ENCODE measurements around the gene BRDT. TPM values are rescaled to one million over a fixed set of nuclear protein-coding genes. Genes with fewer than 3 reads are reported as not detected.

Gene BRDT
- total RNA-seq, 1 donor from 2014 or later, result not detected

DNA sequence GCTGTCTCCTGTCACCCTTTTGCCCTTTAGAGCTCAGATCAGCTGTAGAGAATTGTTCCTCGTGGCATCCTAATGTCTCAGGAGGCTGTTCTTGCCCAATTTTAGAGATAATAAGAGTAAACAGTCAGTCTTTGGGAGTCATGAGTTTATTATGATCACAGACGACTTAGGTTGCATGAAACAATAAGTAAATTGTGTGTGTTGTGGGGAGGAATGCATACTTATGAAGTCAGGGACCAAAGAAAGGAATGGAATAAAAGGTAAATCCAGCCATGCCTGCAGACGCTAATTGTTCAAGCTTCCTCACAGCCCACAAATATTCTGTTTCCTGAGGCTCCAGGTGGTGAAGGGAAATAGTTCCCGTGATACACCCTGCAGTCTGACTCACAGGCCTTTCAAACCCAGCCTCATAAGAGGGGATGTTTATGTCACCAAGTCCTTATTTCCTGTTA, 81.5 kb downstream of the BRDT start:
- Mint-ChIP-seq H3K36me3 (ENCODE audit: low read depth) (peaks cover 7% of the 10 kb centered on the region), H3K27ac (ENCODE audit: unreplicated experiment) (no peak overlapping the region), H3K9me3 (no peaks in the 10 kb centered on the region), H3K4me1 (peaks cover 20% of the 10 kb centered on the region), H3K4me3 (peak overlapping the region; percentile 78), H3K27me3 (ENCODE audit: low read depth) (no peaks in the 10 kb centered on the region)
- no peak for DNase-seq (ENCODE audit: low read depth, low spot score)
- TF ChIP-seq, protein P1, sequence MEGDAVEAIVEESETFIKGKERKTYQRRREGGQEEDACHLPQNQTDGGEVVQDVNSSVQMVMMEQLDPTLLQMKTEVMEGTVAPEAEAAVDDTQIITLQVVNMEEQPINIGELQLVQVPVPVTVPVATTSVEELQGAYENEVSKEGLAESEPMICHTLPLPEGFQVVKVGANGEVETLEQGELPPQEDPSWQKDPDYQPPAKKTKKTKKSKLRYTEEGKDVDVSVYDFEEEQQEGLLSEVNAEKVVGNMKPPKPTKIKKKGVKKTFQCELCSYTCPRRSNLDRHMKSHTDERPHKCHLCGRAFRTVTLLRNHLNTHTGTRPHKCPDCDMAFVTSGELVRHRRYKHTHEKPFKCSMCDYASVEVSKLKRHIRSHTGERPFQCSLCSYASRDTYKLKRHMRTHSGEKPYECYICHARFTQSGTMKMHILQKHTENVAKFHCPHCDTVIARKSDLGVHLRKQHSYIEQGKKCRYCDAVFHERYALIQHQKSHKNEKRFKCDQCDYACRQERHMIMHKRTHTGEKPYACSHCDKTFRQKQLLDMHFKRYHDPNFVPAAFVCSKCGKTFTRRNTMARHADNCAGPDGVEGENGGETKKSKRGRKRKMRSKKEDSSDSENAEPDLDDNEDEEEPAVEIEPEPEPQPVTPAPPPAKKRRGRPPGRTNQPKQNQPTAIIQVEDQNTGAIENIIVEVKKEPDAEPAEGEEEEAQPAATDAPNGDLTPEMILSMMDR (conservative IDR thresholded peaks at IDR 0.05), result no peak

DNA sequence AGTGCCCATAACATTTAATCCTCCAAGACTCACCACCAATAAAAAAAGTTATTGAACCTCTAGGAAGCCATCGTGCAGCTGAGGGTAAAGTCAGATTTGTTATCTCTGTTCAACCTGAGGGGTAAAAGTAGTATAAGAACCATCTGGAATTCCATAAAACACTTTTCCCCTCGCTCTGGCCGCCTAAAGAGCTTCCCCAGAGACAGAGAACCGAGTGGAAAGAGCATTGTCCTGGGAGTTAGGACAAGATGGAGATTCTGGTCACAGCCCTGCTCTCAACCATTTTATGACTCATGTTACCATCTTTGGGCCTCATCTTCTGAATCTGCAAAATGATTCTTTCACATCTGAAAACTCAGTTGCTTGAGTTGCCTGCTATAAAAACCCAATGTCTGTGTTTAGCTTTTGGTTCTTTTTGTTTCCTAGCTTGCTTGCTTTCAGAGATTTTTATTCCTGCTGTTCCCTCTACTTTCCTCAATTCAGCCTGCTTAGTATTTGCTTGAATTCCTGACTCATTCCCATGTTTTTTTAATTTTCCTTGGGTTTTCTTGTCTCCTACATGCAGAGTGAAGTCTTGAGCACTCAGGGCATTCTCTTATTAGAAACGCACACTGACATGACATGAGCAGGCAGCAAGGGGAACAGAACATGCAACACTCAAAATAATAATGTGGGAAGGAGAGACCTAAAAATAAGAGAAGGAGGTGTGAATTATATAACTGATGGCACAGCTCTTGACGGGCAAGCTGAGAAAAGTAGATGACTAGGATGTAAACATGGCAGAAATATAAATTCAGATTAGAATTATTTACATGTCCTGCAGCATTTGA, 82.3 kb downstream of the BRDT start:
- H3K27ac Mint-ChIP-seq (ENCODE audit: unreplicated experiment), result no peak overlapping the region
- H3K4me1 Mint-ChIP-seq, result peaks cover 20% of the 10 kb centered on the region
- H3K4me3 Mint-ChIP-seq, result peak overlapping the region; percentile 78
- H3K36me3 Mint-ChIP-seq (ENCODE audit: low read depth), result peaks cover 7% of the 10 kb centered on the region
- no peak for DNase-seq (ENCODE audit: low read depth, low spot score)
- H3K27me3 Mint-ChIP-seq (ENCODE audit: low read depth), result no peaks in the 10 kb centered on the region
- H3K9me3 Mint-ChIP-seq, result no peaks in the 10 kb centered on the region
- TF ChIP-seq, protein P1 (conservative IDR thresholded peaks at IDR 0.05), result no peak

DNA sequence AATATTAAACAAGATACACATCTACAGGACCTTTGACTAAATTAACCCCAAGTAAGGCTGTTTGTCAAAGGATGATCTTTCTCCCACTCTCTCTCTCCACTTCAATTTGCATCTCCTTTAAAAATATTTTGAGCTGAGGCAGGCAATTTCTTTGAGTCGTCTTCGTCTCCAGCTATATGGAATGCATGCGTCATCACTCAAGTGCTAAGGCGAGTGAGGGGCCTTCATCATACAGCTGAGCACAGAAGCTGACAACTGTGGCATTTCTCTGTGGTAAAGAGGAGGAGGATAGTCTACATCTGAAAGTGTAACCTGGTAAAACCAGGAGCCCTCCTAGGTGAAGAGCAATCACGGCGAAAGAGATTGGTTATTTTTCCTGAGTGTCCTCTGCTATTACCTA, 88.2 kb downstream of the BRDT start:
- Mint-ChIP-seq H3K4me3 (no peak overlapping the region), H3K27ac (ENCODE audit: unreplicated experiment) (no peak overlapping the region), H3K9me3 (no peaks in the 10 kb centered on the region), H3K36me3 (ENCODE audit: low read depth) (no peaks in the 10 kb centered on the region), H3K4me1 (peaks cover 7% of the 10 kb centered on the region), H3K27me3 (ENCODE audit: low read depth) (no peaks in the 10 kb centered on the region)
- TF ChIP-seq, protein P1 (conservative IDR thresholded peaks at IDR 0.05), result no peak
- no peak for DNase-seq (ENCODE audit: low read depth, low spot score)

DNA sequence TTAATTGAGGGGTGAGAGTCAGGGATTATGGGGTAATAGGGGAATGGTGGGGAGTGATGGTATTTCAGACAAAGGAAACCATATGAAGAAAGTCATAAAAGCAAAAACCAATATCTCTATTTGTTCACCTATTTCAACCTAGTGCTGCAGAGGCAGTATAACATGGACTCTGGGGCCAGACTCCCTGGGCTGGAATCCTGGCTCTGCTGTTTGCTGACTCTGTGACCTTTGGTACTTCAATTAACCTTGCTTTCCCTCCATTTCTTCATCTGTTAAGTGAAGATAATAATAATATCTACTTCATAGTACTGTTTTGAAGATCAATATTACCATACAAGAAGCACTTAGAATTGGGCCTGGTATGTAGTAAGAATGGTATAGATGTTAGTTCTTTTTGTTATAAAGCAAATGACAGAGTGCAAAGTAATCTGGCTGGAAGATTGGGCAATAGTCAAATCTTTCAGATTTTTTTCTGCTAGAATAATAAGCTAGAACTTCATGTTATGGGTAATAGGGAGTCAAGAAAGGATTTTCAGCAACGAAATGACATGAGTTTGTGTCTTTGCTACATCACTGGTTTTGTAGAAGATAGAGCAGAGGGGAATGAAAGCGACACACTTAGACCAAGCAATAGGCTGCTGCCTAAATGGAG, 89.6 kb downstream of the BRDT start:
- TF ChIP-seq, protein P1 (conservative IDR thresholded peaks at IDR 0.05), result no peak
- Mint-ChIP-seq H3K9me3 (no peaks in the 10 kb centered on the region), H3K4me3 (no peak overlapping the region), H3K27ac (ENCODE audit: unreplicated experiment) (no peak overlapping the region), H3K36me3 (ENCODE audit: low read depth) (no peaks in the 10 kb centered on the region), H3K27me3 (ENCODE audit: low read depth) (no peaks in the 10 kb centered on the region), H3K4me1 (peaks cover 7% of the 10 kb centered on the region)
- DNase-seq (ENCODE audit: low read depth, low spot score), result no peak

DNA sequence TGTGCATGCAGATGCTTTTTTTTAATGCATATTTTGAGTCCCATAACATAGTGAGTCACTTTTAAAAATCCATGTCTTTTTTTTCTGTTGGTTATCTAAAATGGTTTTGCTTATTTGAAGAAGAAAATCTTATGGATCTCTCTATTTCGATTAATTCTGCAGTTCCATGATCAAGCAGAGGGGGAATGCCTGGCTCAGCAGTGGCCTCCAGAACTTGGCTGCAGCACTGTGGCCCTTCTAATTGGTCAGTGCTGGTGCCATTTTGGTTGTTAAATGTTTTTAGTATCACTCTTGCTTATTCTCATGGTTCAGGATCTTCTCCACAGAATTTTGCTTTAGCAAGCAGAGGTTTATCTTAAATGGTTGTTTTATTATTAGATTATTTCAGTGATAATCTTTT, 91.8 kb downstream of the BRDT start:
- Mint-ChIP-seq H3K4me1 (peaks cover 7% of the 10 kb centered on the region), H3K4me3 (no peak overlapping the region), H3K27me3 (ENCODE audit: low read depth) (no peaks in the 10 kb centered on the region), H3K36me3 (ENCODE audit: low read depth) (no peaks in the 10 kb centered on the region), H3K9me3 (no peaks in the 10 kb centered on the region), H3K27ac (ENCODE audit: unreplicated experiment) (no peak overlapping the region)
- no peak for DNase-seq (ENCODE audit: low read depth, low spot score)
- TF ChIP-seq, protein P1 (conservative IDR thresholded peaks at IDR 0.05), result no peak
